Fibroblast of pulmonary artery (primary cell): Measurements from ENCODE around the gene SERGEF.
A peak's percentile ranks its signal among the peaks of the same experiment; 100 is the strongest.

Source experiments
- DNase-seq: peaks from one replicate; pipeline ENCODE4 v3.0.0-alpha.2; 2010; ENCODE audit warnings: low read depth
- H3K4me3 ChIP-seq: replicated peaks from 2 replicates; pipeline ENCODE4 v1.5.1; 2011; ENCODE audit warnings: low read depth, mild to moderate bottlenecking, control low read depth, low read length, moderate library complexity
- CTCF ChIP-seq: IDR thresholded peaks from 2 replicates; pipeline ENCODE4 v1.5.1; 2011; ENCODE audit warnings: mild to moderate bottlenecking, control low read depth, low read length, inconsistent platforms; ENCODE audit errors: missing control alignments

Gene SERGEF

DNA sequence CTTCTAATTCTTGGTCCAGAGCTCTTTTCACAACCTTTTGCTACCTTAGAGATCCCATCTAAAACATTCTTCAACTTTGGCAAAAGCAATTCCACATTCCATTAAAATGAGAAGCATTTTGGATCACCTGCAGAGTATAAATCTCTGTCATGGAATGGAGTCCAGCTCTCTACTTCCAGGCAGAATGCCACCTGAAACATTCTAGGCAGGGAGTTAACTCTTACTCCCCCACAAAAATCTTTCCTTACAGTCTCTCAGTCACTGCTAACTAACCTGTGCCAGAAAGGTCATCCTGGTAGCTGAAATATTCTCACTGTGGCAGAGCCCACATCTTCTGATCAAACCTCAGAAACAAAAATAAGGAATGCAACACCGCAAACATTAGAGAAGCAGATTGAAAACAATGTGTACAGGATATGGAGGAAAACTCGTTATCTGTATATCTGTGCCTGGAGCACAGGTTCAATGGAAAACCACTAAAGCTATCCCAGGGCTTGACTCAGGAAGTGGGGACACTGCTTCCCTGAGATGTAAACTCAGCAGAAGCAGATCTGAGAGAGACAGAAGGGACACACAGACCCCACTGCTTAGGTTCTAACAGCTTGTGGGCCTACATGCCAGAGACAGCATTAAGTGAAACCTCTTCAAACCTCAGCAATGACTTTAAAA, 199.3 kb downstream of the SERGEF start:
- no peak for DNase-seq
- no peak for TF ChIP-seq CTCF
- H3K4me3 ChIP-seq = no peak overlapping the region

DNA sequence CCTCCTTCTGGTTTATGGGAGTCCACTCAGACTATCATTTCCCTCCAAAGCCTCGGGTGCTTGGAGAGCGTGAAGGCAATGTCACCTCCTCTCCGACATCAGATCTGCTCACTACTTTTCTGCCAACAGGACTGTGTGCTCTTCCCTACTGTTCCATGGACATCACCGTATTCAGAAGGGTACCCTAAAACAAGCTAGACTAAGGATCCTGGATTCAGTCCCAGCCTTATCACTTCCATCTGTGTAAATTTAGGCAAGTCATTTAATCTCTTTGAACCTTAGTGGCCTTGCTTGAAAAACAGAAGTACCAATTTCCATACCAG, 200.0 kb downstream of the SERGEF start:
- DNase-seq = no peak
- no peak for TF ChIP-seq CTCF
- no peak overlapping the region for H3K4me3 ChIP-seq

- no peak overlapping the region for H3K4me3 ChIP-seq
- no peak for DNase-seq
- TF ChIP-seq CTCF = no peak
Measured at GRCh38 chr11:17812091-17812864, 200.6 kb downstream of the SERGEF start.

DNA sequence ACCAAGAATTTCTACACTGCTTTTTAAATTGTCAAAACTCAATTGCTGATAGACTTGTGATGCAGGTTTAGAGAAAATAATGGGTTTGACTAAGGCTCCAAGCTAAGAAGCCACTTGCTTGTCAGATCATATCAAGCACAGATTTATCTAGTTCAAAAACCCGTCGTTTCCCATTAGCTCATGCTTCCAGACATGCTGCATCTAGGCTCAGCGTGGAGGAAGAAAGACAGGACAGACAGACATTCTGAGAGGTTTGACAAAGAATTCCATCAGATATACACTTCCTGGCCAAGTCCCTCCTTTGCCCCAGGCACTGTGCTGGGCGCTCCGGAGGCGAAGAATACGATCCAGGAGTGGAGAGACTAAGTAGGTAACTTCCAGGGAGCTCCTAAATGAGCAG, 201.5 kb downstream of the SERGEF start:
- DNase-seq = no peak
- no peak overlapping the region for H3K4me3 ChIP-seq

GRCh38 chr11:17810746-17811145, 202.1 kb downstream of the SERGEF start:
- no peak for TF ChIP-seq CTCF
- peak; percentile 56 for DNase-seq
- H3K4me3 ChIP-seq = no peak overlapping the region

More for the DNA sequence above, 201.5 kb downstream of the SERGEF start:
- no peak for TF ChIP-seq CTCF

DNA sequence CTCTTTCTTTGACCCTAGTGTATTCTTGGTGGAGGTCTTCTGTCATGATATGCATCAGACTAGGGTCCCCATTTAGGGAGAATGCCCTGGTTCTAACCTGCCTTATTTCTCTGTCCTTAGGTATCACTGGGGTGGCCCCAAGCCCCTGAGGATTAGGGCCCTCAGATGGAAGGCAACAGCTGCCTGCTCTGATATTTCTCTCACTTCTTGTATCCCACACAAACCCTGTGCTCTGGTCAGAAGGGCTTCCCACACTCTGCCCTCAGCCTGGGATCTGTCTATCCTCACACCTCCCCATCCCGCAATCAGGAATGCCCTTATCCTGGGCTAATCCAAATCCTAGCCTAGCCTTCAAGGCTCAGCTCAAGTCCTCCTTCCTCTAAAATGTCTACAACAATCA, 202.8 kb downstream of the SERGEF start:
- TF ChIP-seq CTCF = no peak

DNA sequence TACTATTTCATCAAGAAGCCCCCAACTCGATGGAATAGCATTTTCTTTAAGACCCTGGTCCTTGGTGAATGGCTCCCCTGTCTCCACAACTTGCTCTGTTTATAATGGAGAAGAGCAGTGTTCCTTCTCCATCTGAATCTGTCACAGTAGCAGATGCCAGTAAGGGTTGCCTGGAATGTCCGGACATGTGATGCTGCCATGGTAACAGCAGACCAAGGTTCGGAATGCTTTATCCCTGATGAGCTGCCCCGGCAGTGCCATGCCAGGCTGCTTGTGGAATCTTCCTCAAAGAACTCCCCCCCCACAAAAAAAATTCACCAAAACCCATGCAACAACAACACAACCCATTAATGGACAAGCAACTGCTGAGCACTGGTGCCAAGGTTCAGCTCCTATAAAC, 205.8 kb downstream of the SERGEF start:
- TF ChIP-seq CTCF = no peak
- no peak for DNase-seq
- H3K4me3 ChIP-seq = no peak overlapping the region

More for the DNA sequence above, 202.8 kb downstream of the SERGEF start:
- no peak overlapping the region for H3K4me3 ChIP-seq
- no peak for DNase-seq
